Measurements from ENCODE around the gene ST6GAL2. TPM values are rescaled to one million over a fixed set of nuclear protein-coding genes. Genes with fewer than 3 reads are reported as not detected.

Gene ST6GAL2
- total and polyA plus RNA-seq, 2 experiments from 2014 or later: 13.4 to 25.7 TPM

DNA sequence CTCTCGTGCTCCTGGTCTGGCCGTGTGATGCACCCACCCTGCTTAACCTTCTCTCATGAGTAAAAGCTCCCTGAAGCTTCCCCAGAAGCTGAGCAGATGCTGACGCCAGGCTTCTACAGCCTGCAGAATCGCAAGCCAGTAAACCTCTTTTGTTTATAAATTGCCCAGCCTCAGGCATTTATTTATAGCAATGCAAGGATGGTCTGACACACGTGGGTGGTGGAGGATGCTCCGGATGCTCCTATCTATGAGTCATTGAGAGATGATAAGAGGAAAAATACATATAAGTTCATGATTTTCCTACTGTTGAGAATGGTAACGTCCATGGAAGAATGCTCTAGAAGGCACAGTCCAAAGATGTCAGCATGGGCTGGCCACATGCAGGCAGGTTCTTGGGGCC lies 8.6 kb upstream of the ST6GAL2 start:
- H3K36me3 ChIP-seq (ENCODE audit: insufficient read depth): no peaks in the 10 kb centered on the region
- H3K9me2 ChIP-seq (ENCODE audit: insufficient read depth): peaks cover 4% of the 10 kb centered on the region; the same call in 1 of the 2 replicates
- H3K79me2 ChIP-seq (replicated peaks; ENCODE audit: insufficient read depth): no peaks in the 10 kb centered on the region
- H3F3A ChIP-seq (replicated peaks; ENCODE audit: low read depth): 0 out of 2 replicates have a peak, but pooled peaks cover 3% of the 10 kb centered on the region
- H3K4me3 ChIP-seq: no peak overlapping the region
- no peak for DNase-seq (ENCODE audit: low spot score)
- H2AFZ ChIP-seq: no peak overlapping the region
- Mint-ChIP-seq H3K9me3 (peaks cover 3% of the 10 kb centered on the region; the same call in 2 of the 3 replicates), H3K27ac (no peak overlapping the region), H3K27me3 (ENCODE audit: insufficient read depth, low read depth, poor library complexity) (no peaks in the 10 kb centered on the region), H3K4me1 (peaks cover 22% of the 10 kb centered on the region), H3K4me3 (no peak overlapping the region), H3K36me3 (ENCODE audit: low read depth) (no peaks in the 10 kb centered on the region)
- no peaks in the 10 kb centered on the region for H4K20me1 ChIP-seq (replicated peaks; ENCODE audit: insufficient read depth)
- no peaks in the 10 kb centered on the region for H3K27me3 ChIP-seq (ENCODE audit: insufficient read depth)
- no peak for TF ChIP-seq ZNF462 (CRISPR knock-in tag; IDR thresholded peaks at IDR 0.05)
- TF ChIP-seq EZH2phosphoT487 (IDR thresholded peaks at IDR 0.05; ENCODE audit: unreplicated experiment): no peak
- TF ChIP-seq REST (IDR thresholded peaks at IDR 0.05; ENCODE audit: unreplicated experiment): no peak
- no peak for TF ChIP-seq ZNF331 (CRISPR knock-in tag; IDR thresholded peaks at IDR 0.05; ENCODE audit: low read depth)
- TF ChIP-seq ZNF114 (CRISPR knock-in tag; IDR thresholded peaks at IDR 0.05): no peak
- TF ChIP-seq NANOG (IDR thresholded peaks at IDR 0.05; ENCODE audit: borderline replicate concordance): no peak
- TF ChIP-seq JUNB (IDR thresholded peaks at IDR 0.05; ENCODE audit: unreplicated experiment): no peak
- TF ChIP-seq, protein P1, sequence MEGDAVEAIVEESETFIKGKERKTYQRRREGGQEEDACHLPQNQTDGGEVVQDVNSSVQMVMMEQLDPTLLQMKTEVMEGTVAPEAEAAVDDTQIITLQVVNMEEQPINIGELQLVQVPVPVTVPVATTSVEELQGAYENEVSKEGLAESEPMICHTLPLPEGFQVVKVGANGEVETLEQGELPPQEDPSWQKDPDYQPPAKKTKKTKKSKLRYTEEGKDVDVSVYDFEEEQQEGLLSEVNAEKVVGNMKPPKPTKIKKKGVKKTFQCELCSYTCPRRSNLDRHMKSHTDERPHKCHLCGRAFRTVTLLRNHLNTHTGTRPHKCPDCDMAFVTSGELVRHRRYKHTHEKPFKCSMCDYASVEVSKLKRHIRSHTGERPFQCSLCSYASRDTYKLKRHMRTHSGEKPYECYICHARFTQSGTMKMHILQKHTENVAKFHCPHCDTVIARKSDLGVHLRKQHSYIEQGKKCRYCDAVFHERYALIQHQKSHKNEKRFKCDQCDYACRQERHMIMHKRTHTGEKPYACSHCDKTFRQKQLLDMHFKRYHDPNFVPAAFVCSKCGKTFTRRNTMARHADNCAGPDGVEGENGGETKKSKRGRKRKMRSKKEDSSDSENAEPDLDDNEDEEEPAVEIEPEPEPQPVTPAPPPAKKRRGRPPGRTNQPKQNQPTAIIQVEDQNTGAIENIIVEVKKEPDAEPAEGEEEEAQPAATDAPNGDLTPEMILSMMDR (conservative IDR thresholded peaks at IDR 0.05; ENCODE audit: low read depth in 2 of 2): no peak
- H3K27ac ChIP-seq (ENCODE audit: low read depth): no peak overlapping the region
- H3K4me1 ChIP-seq (ENCODE audit: insufficient read depth): peaks cover 26% of the 10 kb centered on the region
- ATAC-seq: no peak
- H3K4me2 ChIP-seq: no peak overlapping the region
